Neural cell (in vitro differentiated cells): Measurements from ENCODE around the gene TFB2M.
"Not testable (repeated sequence)": the region's sequence is repeated elsewhere in the genome, so short reads cannot be mapped to it uniquely, and the experiment has no call there.

Experiments
- EP300 ChIP-seq: fragments of 450-650 bp; conservative IDR thresholded peaks from 2 replicates; pipeline ENCODE4 v1.6.1; 2014; ENCODE audit warnings: antibody characterized with exemption, mild to moderate bottlenecking, moderate library complexity; ENCODE audit not compliant: poor library complexity, severe bottlenecking
- EZH2 ChIP-seq: fragments of 200-600, 300-800 bp; shearing (Covaris generic), sonication (generic); IDR thresholded peaks from 2 replicates; pipeline ENCODE4 v1.6.1; 2014; ENCODE audit warnings: antibody characterized with exemption, low read length, borderline replicate concordance, mild to moderate bottlenecking; ENCODE audit not compliant: insufficient read depth, poor library complexity, severe bottlenecking
- REST ChIP-seq: IDR thresholded peaks from 2 replicates; pipeline ENCODE4 v1.6.1; 2012; ENCODE audit warnings: borderline replicate concordance
- SMC3 ChIP-seq: fragments of 450-650 bp; conservative IDR thresholded peaks from 2 replicates; pipeline ENCODE4 v1.6.1; 2014; ENCODE audit warnings: antibody characterized with exemption, mild to moderate bottlenecking, moderate library complexity; ENCODE audit not compliant: poor library complexity
- TAF1 ChIP-seq: IDR thresholded peaks from 2 replicates; pipeline ENCODE4 v1.6.1; 2012; ENCODE audit warnings: low read depth
- TF ChIP-seq, protein P1 (sequence below): fragments of 450-650 bp; IDR thresholded peaks from 2 replicates; pipeline ENCODE4 v1.5.1; 2014; ENCODE audit warnings: antibody characterized with exemption, mild to moderate bottlenecking, moderate library complexity; ENCODE audit not compliant: poor library complexity, severe bottlenecking

DNA sequence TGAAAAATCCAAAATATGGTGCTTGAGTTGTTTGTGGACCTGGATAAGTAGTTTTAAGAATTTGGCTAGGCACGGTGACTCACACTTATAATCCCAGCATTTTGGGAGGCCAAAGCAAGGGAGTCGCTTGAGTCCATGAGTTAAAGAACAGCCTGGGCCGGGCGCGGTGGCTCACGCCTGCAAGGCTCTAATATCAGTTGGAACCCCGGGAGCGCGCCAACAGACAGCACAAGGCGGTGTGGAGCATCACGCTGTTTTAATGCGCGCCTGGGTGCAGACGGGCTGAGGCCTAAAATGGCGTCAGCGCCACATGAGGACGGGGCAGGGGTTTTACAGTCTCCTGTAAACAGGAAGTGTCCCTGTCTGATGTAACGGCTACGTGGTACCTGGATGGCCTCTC lies 39.2 kb upstream of the TFB2M start:
- not testable (repeated sequence) for TF ChIP-seq EP300, TAF1, REST, SMC3, EZH2
- TF ChIP-seq, protein P1, sequence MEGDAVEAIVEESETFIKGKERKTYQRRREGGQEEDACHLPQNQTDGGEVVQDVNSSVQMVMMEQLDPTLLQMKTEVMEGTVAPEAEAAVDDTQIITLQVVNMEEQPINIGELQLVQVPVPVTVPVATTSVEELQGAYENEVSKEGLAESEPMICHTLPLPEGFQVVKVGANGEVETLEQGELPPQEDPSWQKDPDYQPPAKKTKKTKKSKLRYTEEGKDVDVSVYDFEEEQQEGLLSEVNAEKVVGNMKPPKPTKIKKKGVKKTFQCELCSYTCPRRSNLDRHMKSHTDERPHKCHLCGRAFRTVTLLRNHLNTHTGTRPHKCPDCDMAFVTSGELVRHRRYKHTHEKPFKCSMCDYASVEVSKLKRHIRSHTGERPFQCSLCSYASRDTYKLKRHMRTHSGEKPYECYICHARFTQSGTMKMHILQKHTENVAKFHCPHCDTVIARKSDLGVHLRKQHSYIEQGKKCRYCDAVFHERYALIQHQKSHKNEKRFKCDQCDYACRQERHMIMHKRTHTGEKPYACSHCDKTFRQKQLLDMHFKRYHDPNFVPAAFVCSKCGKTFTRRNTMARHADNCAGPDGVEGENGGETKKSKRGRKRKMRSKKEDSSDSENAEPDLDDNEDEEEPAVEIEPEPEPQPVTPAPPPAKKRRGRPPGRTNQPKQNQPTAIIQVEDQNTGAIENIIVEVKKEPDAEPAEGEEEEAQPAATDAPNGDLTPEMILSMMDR, result not testable (repeated sequence)
